Endothelial cell (in vitro differentiated cells): Measurements from ENCODE around the gene TMEM44. TPM values are rescaled to one million over a fixed set of nuclear protein-coding genes. Genes with fewer than 3 reads are reported as not detected.
"Not testable (repeated sequence)": the region's sequence is repeated elsewhere in the genome, so short reads cannot be mapped to it uniquely, and the experiment has no call there.

Source experiments
- DNase-seq: peaks from one replicate; pipeline ENCODE4 v3.0.0; 2021; ENCODE audit warnings: low spot score
- H3K27ac Mint-ChIP-seq: one replicate; pipeline ENCODE4 v1.8.0; 2021; ENCODE audit warnings: mixed read lengths, inconsistent platforms; ENCODE audit not compliant: unreplicated experiment
- H3K27me3 Mint-ChIP-seq: one replicate; pipeline ENCODE4 v1.8.0; 2021; ENCODE audit warnings: mild to moderate bottlenecking, moderate library complexity, mixed read lengths, inconsistent platforms; ENCODE audit not compliant: unreplicated experiment
- H3K36me3 Mint-ChIP-seq: one replicate; pipeline ENCODE4 v1.8.0; 2021; ENCODE audit warnings: mild to moderate bottlenecking, low read depth, mixed read lengths, inconsistent platforms; ENCODE audit not compliant: unreplicated experiment
- H3K4me1 Mint-ChIP-seq: one replicate; pipeline ENCODE4 v1.8.0; 2021; ENCODE audit warnings: mild to moderate bottlenecking, mixed read lengths, inconsistent platforms; ENCODE audit not compliant: unreplicated experiment
- H3K4me3 Mint-ChIP-seq: one replicate; pipeline ENCODE4 v1.8.0; 2021; ENCODE audit warnings: mild to moderate bottlenecking, mixed read lengths, inconsistent platforms; ENCODE audit not compliant: unreplicated experiment
- H3K9me3 Mint-ChIP-seq: one replicate; pipeline ENCODE4 v1.8.0; 2021; ENCODE audit warnings: mixed read lengths, inconsistent platforms; ENCODE audit not compliant: unreplicated experiment
- CTCF ChIP-seq: fragments of 200-600 bp; sonication (generic); IDR thresholded peaks from one replicate; pipeline ENCODE4 v1.5.0; 2021; ENCODE audit warnings: antibody characterized with exemption; ENCODE audit not compliant: unreplicated experiment
- total RNA-seq: library from RNA; stranded (reverse); fragmentation: NEBNext Ultra II Directional; extraction: Animal tissue kit (Norgen Biotek cat#: 25700); gene quantifications from one replicate; pipeline ENCODE4 v1.2.1, GENCODE V29; 2021; ENCODE audit not compliant: unreplicated experiment

The TMEM44 gene
- total RNA-seq, 1 donor from 2014 or later: 51.1 TPM

GRCh38 chr3:194637541-194638400, 4.6 kb upstream of the TMEM44 start:
- no peak overlapping the region for H3K27ac Mint-ChIP-seq
- H3K9me3 Mint-ChIP-seq: no peaks in the 10 kb centered on the region
- no peak for TF ChIP-seq CTCF
- peaks cover 4% of the 10 kb centered on the region for H3K27me3 Mint-ChIP-seq
- no peak for DNase-seq
- H3K4me1 Mint-ChIP-seq: peaks cover 3% of the 10 kb centered on the region
- H3K4me3 Mint-ChIP-seq: no peak overlapping the region
- H3K36me3 Mint-ChIP-seq: peaks cover 16% of the 10 kb centered on the region

DNA sequence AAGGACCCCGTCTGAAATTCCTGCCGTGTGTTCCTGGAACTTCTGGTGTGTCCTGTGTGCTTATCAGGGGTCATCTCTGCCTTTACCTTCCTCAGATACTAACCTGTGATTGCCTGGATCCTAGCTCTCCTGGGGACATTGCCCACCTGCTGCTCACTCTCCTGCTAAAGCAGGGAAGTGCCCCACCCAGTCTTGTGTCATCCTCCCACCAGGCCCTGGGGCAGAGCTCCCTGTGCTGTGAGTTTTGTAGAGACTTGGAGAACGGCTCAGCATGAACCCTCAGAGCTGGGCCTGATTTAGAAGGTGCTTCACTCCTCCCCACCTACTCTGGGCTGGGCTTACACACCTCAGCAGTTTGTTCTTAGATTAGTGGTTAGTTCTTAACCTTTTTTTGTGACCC, 3.8 kb upstream of the TMEM44 start:
- Mint-ChIP-seq H3K36me3 (peaks cover 12% of the 10 kb centered on the region), H3K4me3 (no peak overlapping the region), H3K27me3 (peaks cover 4% of the 10 kb centered on the region), H3K4me1 (peaks cover 3% of the 10 kb centered on the region), H3K27ac (no peak overlapping the region), H3K9me3 (no peaks in the 10 kb centered on the region)
- no peak for DNase-seq
- no peak for TF ChIP-seq CTCF

- peak overlapping the region; percentile 91 for H3K4me3 Mint-ChIP-seq
- no peak overlapping the region for H3K27ac Mint-ChIP-seq
- no peaks in the 10 kb centered on the region for H3K4me1 Mint-ChIP-seq
- H3K36me3 Mint-ChIP-seq: peaks cover 19% of the 10 kb centered on the region
- no peak for DNase-seq
- H3K27me3 Mint-ChIP-seq: peaks cover 3% of the 10 kb centered on the region
- no peak for TF ChIP-seq CTCF
- H3K9me3 Mint-ChIP-seq: peaks cover 4% of the 10 kb centered on the region
These were observed 340 bp downstream of the TMEM44 start for GRCh38 chr3:194632809-194633348.

- H3K36me3 Mint-ChIP-seq: peaks cover 23% of the 10 kb centered on the region
- TF ChIP-seq CTCF: no peak
- H3K4me1 Mint-ChIP-seq: no peaks in the 10 kb centered on the region
- peak overlapping the region; percentile 91 for H3K4me3 Mint-ChIP-seq
- H3K27me3 Mint-ChIP-seq: peaks cover 3% of the 10 kb centered on the region
- DNase-seq: no peak
- no peak overlapping the region for H3K27ac Mint-ChIP-seq
- H3K9me3 Mint-ChIP-seq: peaks cover 4% of the 10 kb centered on the region
These were observed 902 bp downstream of the TMEM44 start for GRCh38 chr3:194632226-194632808.

DNA sequence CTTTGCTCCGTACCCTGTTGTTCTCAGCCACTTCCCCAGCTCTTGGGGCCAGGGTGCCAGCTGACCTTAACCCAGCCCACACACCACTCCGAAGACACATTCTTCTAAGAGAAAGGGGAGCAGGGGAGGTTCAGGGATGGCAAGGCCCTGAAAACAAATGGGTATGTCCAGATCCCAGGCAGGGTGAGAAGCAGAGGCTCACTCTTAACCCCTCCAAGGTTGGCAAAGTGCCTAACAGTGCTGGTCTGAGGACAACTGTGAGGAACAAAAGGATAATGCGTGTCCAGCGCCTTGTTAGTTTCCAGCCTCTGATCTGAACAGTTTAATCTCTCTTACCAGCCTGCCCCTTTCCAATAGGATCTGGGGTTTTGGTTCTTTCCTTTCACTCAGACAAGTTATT, 1.5 kb downstream of the TMEM44 start:
- TF ChIP-seq CTCF: no peak
- H3K9me3 Mint-ChIP-seq: peaks cover 4% of the 10 kb centered on the region
- peaks cover 25% of the 10 kb centered on the region for H3K36me3 Mint-ChIP-seq

DNA sequence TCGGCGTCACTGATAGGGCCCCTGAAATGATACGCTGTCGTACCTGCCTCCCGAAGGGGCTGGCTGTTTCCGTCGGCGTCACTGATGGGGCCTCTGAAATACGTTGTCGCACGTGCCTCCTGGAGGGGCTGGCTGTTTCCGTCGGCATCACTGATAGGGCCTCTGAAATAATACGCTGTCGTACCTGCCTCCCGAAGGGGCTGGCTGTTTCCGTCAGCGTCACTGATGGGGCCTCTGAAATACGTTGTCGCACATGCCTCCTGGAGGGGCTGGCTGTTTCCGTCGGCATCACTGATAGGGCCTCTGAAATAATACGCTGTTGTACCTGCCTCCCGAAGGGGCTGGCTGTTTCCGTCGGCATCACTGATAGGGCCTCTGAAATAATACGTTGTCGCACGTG, 2.5 kb downstream of the TMEM44 start:
- H3K4me1 Mint-ChIP-seq, H3K27me3 Mint-ChIP-seq, H3K27ac Mint-ChIP-seq, DNase-seq, H3K9me3 Mint-ChIP-seq: not testable (repeated sequence)
- H3K36me3 Mint-ChIP-seq: peaks cover 31% of the 10 kb centered on the region
- peak overlapping the region; percentile 77 for H3K4me3 Mint-ChIP-seq

More for the DNA sequence above, 1.5 kb downstream of the TMEM44 start:
- Mint-ChIP-seq H3K4me3 (peak overlapping the region; percentile 91), H3K4me1 (no peaks in the 10 kb centered on the region), H3K27me3 (peaks cover 3% of the 10 kb centered on the region), H3K27ac (no peak overlapping the region)
- DNase-seq: no peak
